ENCODE results near the gene CDKAL1.

GRCh38 chr6:21118216-21118780 lies 584.0 kb downstream of the CDKAL1 start:
- TF ChIP-seq CTCF (IDR thresholded peaks at IDR 0.05) (no peak), POLR2A (IDR thresholded peaks at IDR 0.05; ENCODE audit: low read depth) (no peak), POLR2AphosphoS5 (IDR thresholded peaks at IDR 0.05) (no peak)

Data from esophagus muscularis mucosa (tissue), 3 donors.